Activated CD4-positive, CD25-positive, alpha-beta regulatory T cell treated with anti-CD3 and anti-CD28 coated beads, Interleukin-2, amount 50 U/mL, for 24 hours (primary cell): ENCODE results near the gene NAV2.

ENCODE experiments used
- ATAC-seq, 2 donors: fragments of 150-1000 bp; cut with Tn5 transposase; one replicate each; pipeline ENCODE4 v1.10.0; 2021; ENCODE audit warnings: mild to moderate bottlenecking in 1 of 2, moderate library complexity in 1 of 2

The NAV2 gene

GRCh38 chr11:20008190-20008870 lies 295.7 kb downstream of the NAV2 start:
- ATAC-seq = no peak

- no peak for ATAC-seq
Observed at GRCh38 chr11:20008871-20009644, 296.4 kb downstream of the NAV2 start.

DNA sequence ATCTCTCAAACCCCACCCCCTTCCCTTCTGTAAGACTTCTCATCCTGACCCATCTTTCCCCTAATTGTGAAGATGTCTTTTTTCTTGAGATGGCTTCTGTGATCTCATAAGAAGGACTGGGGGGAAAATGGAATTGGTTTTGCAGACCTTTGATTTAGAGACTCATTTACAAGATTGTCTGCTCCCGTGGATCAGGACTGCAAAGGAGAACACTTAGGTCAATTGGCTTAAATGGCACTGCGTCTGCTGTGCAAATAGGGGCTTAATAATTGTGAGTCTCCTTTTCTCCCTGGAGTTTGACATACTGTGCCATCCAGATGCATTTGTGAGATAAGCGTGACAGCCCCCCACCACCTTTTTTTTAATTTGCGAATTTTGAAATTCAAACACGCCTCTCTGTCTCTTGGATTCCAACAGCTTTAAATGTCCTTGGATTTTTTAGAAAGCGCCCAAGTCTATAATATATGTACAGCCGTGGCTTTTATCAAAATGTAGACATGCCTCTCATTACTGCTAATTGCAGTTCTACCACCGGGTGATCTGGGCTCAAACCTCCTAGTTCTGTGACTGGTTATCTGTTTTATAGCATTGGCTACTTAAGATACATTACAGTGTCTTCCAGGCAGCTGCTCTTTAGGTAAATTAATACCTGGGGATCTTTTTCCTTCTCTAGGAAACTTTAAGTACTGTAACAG lies 297.7 kb downstream of the NAV2 start:
- ATAC-seq = no peak

DNA sequence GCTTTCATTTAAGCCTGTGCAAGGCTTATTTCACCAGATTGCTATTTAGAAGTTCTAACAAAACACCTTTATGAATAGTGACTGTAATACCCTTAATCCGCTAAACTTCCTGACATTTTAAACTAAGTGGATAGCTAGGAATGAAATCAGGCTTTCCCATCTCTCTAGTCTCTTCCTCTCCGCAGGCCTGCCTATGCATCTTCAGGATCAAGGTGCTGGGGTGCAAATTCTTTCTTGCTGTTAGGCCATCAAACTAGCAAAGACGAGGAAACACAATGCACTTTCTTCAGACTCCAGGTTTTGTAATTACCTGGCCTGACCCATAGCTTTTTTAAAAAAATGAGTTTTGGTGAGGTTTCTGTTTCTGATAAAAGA lies 298.2 kb downstream of the NAV2 start:
- ATAC-seq = no peak

DNA sequence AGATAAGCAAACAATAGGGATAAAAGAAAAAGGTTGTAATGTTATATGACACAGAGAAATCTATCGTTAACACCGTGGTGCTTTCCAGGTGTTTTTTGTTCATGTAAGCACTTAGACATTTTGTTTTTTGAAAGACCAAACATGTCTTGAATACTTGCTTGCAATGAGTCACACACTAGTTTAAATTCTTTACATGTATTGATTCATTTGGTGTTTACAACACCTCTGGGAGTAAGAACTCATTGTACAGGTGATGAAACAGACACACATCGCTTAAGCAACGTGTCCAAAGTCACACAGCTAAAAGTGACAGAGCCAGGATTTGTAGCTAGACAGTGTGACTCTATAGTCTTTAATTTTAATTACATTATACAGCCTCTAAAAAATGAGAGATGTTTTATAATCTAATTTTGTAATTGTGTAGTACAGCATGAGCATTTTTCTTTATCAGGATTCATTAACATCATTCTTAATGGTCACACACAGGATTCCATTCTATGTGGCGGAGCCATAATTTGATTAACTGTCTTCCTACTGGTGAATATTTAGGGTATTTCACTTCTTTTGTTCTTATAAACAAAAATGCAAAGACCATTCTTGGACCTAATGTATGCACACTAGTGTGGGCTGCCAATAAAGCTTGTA lies 298.8 kb downstream of the NAV2 start:
- no peak for ATAC-seq

- no peak for ATAC-seq
Observed at GRCh38 chr11:20013346-20014066, 300.9 kb downstream of the NAV2 start.

DNA sequence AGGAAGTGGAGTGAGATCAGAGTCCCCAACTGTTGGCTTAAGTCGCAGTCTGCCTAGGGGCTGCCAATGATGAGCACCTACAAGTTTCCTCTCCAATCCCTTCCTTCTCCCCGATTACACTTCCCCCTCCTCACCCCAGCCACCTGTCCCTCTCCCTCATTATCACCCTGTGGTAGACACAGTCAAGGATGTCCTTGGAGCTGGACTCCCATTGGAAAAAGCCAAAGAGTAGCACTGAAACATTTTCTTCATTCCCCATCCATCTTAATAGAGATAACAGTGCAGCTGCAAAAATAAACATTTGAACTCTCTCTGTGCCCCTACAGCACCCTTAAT lies 301.4 kb downstream of the NAV2 start:
- ATAC-seq = no peak

DNA sequence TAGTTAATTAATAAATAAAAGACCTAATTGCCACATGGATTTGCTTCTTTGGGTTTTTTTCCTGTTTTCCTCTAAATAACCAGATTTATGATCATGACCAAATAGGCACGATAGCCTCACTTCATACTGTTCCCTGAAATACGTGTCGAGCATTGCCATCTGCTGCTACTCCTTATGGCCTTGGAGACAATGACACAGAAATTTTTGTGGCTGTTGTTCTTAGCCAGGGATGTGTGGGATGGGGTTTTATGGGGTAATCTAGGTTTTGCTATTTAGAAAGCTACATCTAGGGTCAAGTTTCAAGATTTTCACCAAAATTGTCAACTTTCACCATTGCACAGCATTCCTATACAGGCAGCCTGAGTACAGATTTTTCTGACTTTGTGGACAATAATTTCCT lies 302.5 kb downstream of the NAV2 start:
- no peak for ATAC-seq

DNA sequence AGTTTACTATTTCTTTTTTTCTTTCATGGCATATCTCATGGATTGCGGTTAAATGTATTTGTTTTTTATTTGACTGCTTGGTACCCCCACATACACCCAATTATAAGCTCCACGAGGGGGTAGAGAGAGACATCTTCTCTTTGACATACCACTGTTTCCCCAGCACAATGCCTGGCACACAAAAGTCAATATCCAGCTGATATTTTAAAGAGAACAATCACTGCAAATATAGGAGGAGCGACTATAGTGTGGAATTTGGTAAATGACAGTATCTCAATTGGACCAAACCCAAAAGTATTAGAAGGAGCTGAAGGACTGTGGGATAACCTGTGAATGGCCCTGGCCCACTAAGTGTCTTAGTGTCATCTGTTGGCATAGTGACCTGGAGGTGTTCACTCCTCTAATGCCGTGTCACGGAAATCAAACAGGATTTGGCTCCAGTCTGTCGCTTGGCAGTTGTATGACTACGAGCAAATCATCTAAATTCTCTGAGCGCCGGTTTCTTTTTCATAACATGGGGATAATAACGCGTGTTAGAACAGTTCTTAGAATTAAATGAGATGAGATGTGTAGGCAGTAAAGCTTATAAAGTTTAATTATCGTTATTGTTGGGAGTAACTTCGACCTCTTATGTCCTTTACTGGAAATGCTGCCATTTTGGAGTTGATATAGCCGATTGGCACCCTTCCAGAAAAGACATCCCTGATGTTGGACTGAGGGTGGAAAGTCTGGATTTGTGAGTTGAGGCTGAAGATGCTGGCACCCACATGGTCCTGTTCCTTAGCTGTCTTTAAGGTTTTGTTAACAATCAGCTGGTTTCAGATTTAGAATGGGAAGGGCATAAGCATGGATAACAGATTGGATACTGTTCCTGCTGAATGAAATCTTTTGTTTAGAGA lies 303.1 kb downstream of the NAV2 start:
- ATAC-seq = no peak

GRCh38 chr11:20016526-20016925 lies 303.9 kb downstream of the NAV2 start:
- no peak for ATAC-seq

- no peak for ATAC-seq
Observed at GRCh38 chr11:20017320-20017719, 304.7 kb downstream of the NAV2 start.

DNA sequence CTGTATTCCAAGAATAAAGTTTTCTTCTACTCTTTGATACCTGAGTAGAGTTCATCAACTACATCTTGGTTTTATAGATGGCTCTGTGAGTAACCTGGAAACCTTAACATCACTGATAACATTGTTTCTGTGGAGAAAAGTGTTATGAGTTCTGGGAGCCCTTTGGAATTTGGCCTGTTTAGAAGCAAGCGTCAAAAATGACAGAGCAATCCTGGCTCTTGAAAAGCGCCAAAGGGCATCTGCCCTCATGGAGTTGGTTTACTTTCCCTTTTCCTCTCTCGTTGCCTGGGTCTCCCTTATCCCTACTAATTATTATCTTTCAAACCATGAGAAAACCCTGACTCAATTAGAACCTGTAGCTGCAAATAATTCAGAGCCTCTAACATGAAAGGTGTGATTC lies 307.6 kb downstream of the NAV2 start:
- ATAC-seq = no peak

DNA sequence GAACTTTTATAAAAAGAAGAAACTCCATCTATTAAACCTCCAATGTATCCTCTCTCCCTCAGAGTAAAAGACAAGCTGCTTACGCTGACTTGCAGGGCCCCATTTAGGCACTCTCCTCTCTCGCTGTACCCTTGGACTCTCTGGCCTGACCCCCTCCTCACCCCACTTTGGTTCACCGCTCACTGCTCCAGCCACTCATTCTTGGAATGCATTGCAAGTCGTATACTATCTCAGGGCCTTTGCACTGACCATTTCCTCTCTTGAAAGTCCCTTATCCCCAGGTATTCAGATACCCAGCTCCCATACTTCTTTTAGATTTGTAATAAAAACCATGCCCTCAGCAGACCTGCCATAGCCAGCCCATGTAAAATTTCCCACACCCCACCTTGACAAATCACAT lies 308.1 kb downstream of the NAV2 start:
- no peak for ATAC-seq

- no peak for ATAC-seq
Observed at GRCh38 chr11:20021212-20021611, 308.6 kb downstream of the NAV2 start.

GRCh38 chr11:20021771-20022362 lies 309.2 kb downstream of the NAV2 start:
- no peak for ATAC-seq

DNA sequence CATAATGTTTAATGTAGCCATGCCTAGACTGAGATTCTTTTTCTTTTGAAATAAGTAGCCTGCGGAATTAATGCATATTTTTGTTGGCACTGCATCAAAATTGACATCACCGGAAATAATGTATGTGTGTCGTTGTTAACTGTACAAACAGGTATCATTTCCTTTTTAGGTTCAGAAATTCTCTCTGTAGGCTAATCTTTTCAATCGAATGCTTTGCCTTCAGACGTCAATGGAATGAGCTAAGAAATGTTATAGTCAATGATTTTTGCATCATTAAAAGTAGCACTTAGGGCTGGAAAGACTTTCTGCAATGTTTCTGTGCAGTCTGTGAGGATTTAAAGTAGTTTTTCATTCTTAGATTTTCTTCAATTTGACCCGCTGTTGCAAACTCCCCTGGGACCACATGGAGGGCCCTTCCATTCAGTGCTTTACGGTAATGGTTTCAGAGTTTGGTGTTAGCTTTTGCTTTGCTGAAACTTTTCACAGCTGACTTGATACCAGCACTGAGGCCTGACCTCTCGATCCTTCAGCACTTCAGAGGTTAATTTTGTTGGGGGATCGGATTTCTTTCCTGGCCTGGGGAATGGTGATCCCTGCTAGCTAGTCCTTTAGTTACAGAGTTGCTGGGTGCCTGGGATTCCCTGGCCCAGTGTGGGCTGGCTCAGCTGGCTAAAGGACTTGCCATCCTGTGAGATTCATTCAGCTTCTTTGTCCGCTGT lies 309.9 kb downstream of the NAV2 start:
- no peak for ATAC-seq

GRCh38 chr11:20023082-20023426 lies 310.4 kb downstream of the NAV2 start:
- ATAC-seq = no peak

GRCh38 chr11:20024172-20024935 lies 311.7 kb downstream of the NAV2 start:
- no peak for ATAC-seq

DNA sequence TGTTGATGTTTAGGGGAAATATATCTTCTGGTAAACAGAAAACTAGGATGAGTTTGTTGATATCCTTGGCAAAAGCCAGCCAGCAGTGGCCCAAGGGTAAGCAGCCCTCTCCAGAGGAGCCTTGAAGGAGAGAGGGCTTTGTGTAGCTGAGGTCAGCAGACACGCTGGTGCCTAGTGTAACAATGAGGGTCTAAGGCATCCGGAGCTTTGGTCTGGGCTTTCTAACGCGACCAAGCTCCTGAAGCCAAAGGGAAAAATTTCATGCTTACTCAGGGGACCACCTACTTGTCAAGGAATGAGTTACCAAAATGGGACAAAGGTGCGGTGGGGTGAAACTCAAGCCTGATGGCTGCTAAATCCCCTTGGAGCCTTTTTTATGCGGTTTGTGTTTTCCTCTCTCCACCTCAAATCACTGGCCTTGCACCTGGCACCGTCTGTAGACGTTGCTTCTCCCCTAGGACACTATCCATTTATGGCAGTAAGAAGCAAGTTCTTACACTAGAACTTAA lies 312.7 kb downstream of the NAV2 start:
- no peak for ATAC-seq
